ENCODE results near the gene RELN. TPM values are rescaled to one million over a fixed set of nuclear protein-coding genes. Genes with fewer than 3 reads are reported as not detected.
A peak's percentile ranks its signal among the peaks of the same experiment; 100 is the strongest.

Gene RELN
- total RNA-seq, 2 donors from 2014 or later: 3.9 to 8.5 TPM

- Histone ChIP-seq H3K36me3 (ENCODE audit: control insufficient read depth, insufficient read depth, low read length) (no peaks in the 10 kb centered on the region), H3K9ac (ENCODE audit: extremely low read depth, low read length, poor library complexity, severe bottlenecking) (no peak within 1 kb of the TSS), H3K4me3 (ENCODE audit: low read length) (peak within 1 kb of the TSS; percentile 77), H3K27ac (ENCODE audit: low read depth, low read length) (no peak within 1 kb of the TSS), H3K9me3 (ENCODE audit: control insufficient read depth, low read length) (no peaks in the 10 kb centered on the region), H3K4me1 (ENCODE audit: control insufficient read depth, insufficient read depth, low read length) (peaks cover 6% of the 10 kb centered on the region), H3K27me3 (ENCODE audit: control insufficient read depth, insufficient read depth, low read length, poor library complexity, severe bottlenecking) (peaks cover 62% of the 10 kb centered on the region)
- H3K36me3 Mint-ChIP-seq (ENCODE audit: low read depth): no peaks in the 10 kb centered on the region
- H3K27ac Mint-ChIP-seq: no peak within 1 kb of the TSS
- peaks cover 5% of the 10 kb centered on the region for H3K4me1 Mint-ChIP-seq
- 3 to 4% methylated on average over 21 to 54 of the region's 54 CpGs for WGBS, 2 experiments (ENCODE audit: insufficient coverage in 1 of 2, insufficient read length in 1 of 2)
- no peak for TF ChIP-seq CTCF (conservative IDR thresholded peaks at IDR 0.05)
- H3K9me3 Mint-ChIP-seq: peaks cover 4% of the 10 kb centered on the region
- peak within 1 kb of the TSS; percentile 54 for H3K4me3 Mint-ChIP-seq
- peaks cover 85% of the 10 kb centered on the region for H3K27me3 Mint-ChIP-seq (ENCODE audit: insufficient read depth)
- DNase-seq: peak; percentile 89
Observed at GRCh38 chr7:103446049-103446520, 543.4 kb downstream of the RELN start, which contains the start of gene SLC26A5. TSS of gene SLC26A5 (minus strand) at chr7:103446207. CDS start at chr7:103421514, 24,693 bp downstream.

- H3K27me3 ChIP-seq (ENCODE audit: control insufficient read depth, insufficient read depth, low read length, poor library complexity, severe bottlenecking): peaks cover 62% of the 10 kb centered on the region
- no peak for TF ChIP-seq CTCF (conservative IDR thresholded peaks at IDR 0.05)
- H3K9me3 ChIP-seq (ENCODE audit: control insufficient read depth, low read length): no peaks in the 10 kb centered on the region
- H3K27ac ChIP-seq (ENCODE audit: low read depth, low read length): no peak overlapping the region
- H3K27ac Mint-ChIP-seq: no peak overlapping the region
- H3K4me3 Mint-ChIP-seq: peak overlapping the region; percentile 54
- WGBS, 2 experiments (ENCODE audit: insufficient coverage in 1 of 2, insufficient read length in 1 of 2): 11 to 14% methylated on average over 17 to 48 of the region's 48 CpGs
- H3K4me1 ChIP-seq (ENCODE audit: control insufficient read depth, insufficient read depth, low read length): peaks cover 6% of the 10 kb centered on the region
- no peaks in the 10 kb centered on the region for H3K36me3 Mint-ChIP-seq (ENCODE audit: low read depth)
- peaks cover 5% of the 10 kb centered on the region for H3K4me1 Mint-ChIP-seq
- peaks cover 79% of the 10 kb centered on the region for H3K27me3 Mint-ChIP-seq (ENCODE audit: insufficient read depth)
- peak overlapping the region; percentile 77 for H3K4me3 ChIP-seq (ENCODE audit: low read length)
- H3K36me3 ChIP-seq (ENCODE audit: control insufficient read depth, insufficient read depth, low read length): no peaks in the 10 kb centered on the region
- peaks cover 3% of the 10 kb centered on the region for H3K9me3 Mint-ChIP-seq
- H3K9ac ChIP-seq (ENCODE audit: extremely low read depth, low read length, poor library complexity, severe bottlenecking): no peak overlapping the region
- peak; percentile 80 for DNase-seq
Observed at GRCh38 chr7:103445228-103446048, 544.0 kb downstream of the RELN start.

GRCh38 chr7:103439661-103440060 lies 549.8 kb downstream of the RELN start:
- no peak overlapping the region for H3K27ac Mint-ChIP-seq
- H3K36me3 Mint-ChIP-seq (ENCODE audit: low read depth): no peaks in the 10 kb centered on the region
- Histone ChIP-seq H3K4me1 (ENCODE audit: control insufficient read depth, insufficient read depth, low read length) (no peaks in the 10 kb centered on the region), H3K4me3 (ENCODE audit: low read length) (no peak overlapping the region), H3K9ac (ENCODE audit: extremely low read depth, low read length, poor library complexity, severe bottlenecking) (no peak overlapping the region), H3K36me3 (ENCODE audit: control insufficient read depth, insufficient read depth, low read length) (no peaks in the 10 kb centered on the region), H3K27ac (ENCODE audit: low read depth, low read length) (no peak overlapping the region), H3K9me3 (ENCODE audit: control insufficient read depth, low read length) (no peaks in the 10 kb centered on the region), H3K27me3 (ENCODE audit: control insufficient read depth, insufficient read depth, low read length, poor library complexity, severe bottlenecking) (peaks cover 45% of the 10 kb centered on the region)
- peaks cover 41% of the 10 kb centered on the region for H3K27me3 Mint-ChIP-seq (ENCODE audit: insufficient read depth)
- no peaks in the 10 kb centered on the region for H3K9me3 Mint-ChIP-seq
- TF ChIP-seq CTCF (conservative IDR thresholded peaks at IDR 0.05): no peak
- 89 to 98% methylated on average over 8 of the region's 8 CpGs for WGBS, 2 experiments (ENCODE audit: insufficient coverage in 1 of 2, insufficient read length in 1 of 2)
- H3K4me3 Mint-ChIP-seq: no peak overlapping the region
- no peak for DNase-seq
- no peaks in the 10 kb centered on the region for H3K4me1 Mint-ChIP-seq

Data from endodermal cell (in vitro differentiated cells).